Sigmoid colon (tissue), 7 donors: ENCODE measurements around the gene ZNFX1. TPM values are rescaled to one million over a fixed set of nuclear protein-coding genes. Genes with fewer than 3 reads are reported as not detected.
A peak's percentile ranks its signal among the peaks of the same experiment; 100 is the strongest.

Source experiments
- DNase-seq: peaks from one replicate; pipeline ENCODE4 v3.0.0-alpha.2; 2019
- H3K27ac ChIP-seq, 4 donors: fragments of 200-600 bp; sonication (generic); one replicate each; pipeline ENCODE4 v1.5.1; 2016 to 2019; ENCODE audit warnings: mild to moderate bottlenecking in 1 of 4
- H3K27me3 ChIP-seq, 3 donors: fragments of 200-600 bp; sonication (generic); one replicate each; pipeline ENCODE4 v1.5.1; 2019; ENCODE audit warnings: mild to moderate bottlenecking in 1 of 3
- H3K36me3 ChIP-seq, 4 donors: fragments of 200-600 bp; sonication (generic); one replicate each; pipeline ENCODE4 v1.5.1; 2016 to 2019
- H3K4me1 ChIP-seq, 4 donors: fragments of 200-600 bp; sonication (generic); one replicate each; pipeline ENCODE4 v1.5.1; 2017 to 2019
- H3K4me3 ChIP-seq, 4 donors: fragments of 200-600 bp; sonication (generic); one replicate each; pipeline ENCODE4 v1.5.1; 2017 to 2019; ENCODE audit warnings: mild to moderate bottlenecking in 2 of 4, moderate library complexity in 1 of 4
- H3K9me3 ChIP-seq, 4 donors: fragments of 200-600 bp in 3 of 4; sonication (generic) in 3 of 4; one replicate each; pipeline versions ENCODE4 v1.5.1 to v1.6.1; 2013 to 2019
- EP300 ChIP-seq, 4 donors: sonication (generic); formaldehyde crosslinking; IDR thresholded peaks; one replicate each; pipeline ENCODE4 v1.6.1; 2017; ENCODE audit warnings: antibody characterized with exemption in 4 of 4
- POLR2A ChIP-seq, 2 donors: fragments of 450-650 bp; IDR thresholded peaks; one replicate each; pipeline ENCODE4 v1.6.1; 2016; ENCODE audit warnings: antibody characterized with exemption in 2 of 2, mild to moderate bottlenecking in 2 of 2, moderate library complexity in 2 of 2
- POLR2AphosphoS5 ChIP-seq, 4 donors: sonication (generic); formaldehyde crosslinking; IDR thresholded peaks; one replicate each; pipeline ENCODE4 v1.6.1; 2017; ENCODE audit warnings: antibody characterized with exemption in 4 of 4
- WGBS, 2 donors: extraction: QIAGEN DNeasy Blood & Tissue Kit; methylation state at CpG; one replicate each; pipeline ENCODE4 v1.1.7; 2013; 5-methylcytosine and 5-hydroxymethylcytosine counted together
- intact Hi-C: fragments of 100-400 bp; cut with DNase I; formaldehyde crosslinking; loops from one replicate; pipeline ENCODE4 v1.15.1; 2023
- polyA plus RNA-seq, 3 donors: library from polyadenylated mRNA; stranded (reverse); fragments of 200-250 nt; gene quantifications; one replicate each; pipeline ENCODE4 v1.2.3, GENCODE V29; 2013
- total RNA-seq, 4 donors: library from RNA; depleted of rRNA; stranded (reverse); fragments of >200 nt; gene quantifications; one replicate each; pipeline ENCODE4 v1.1.0, GENCODE V29; 2016
- TF ChIP-seq, protein P1 (sequence below), 4 experiments: fragments of 450-650 bp in 3 of 4; fragments of 200-600 bp in 1 of 4; IDR thresholded peaks; one replicate each; pipeline ENCODE4 v1.5.1; 2016 to 2019; ENCODE audit warnings: antibody characterized with exemption in 4 of 4, mild to moderate bottlenecking in 3 of 4, moderate library complexity in 2 of 4
- donor health status: healthy with polysubstance abuse.
- donor health status: Bipolar disorder and iron deficiency.
- donor health status: healthy.

The ZNFX1 gene
- total and polyA plus RNA-seq, 7 donors = 7.2 to 32.1 (median 25.7) TPM

DNA sequence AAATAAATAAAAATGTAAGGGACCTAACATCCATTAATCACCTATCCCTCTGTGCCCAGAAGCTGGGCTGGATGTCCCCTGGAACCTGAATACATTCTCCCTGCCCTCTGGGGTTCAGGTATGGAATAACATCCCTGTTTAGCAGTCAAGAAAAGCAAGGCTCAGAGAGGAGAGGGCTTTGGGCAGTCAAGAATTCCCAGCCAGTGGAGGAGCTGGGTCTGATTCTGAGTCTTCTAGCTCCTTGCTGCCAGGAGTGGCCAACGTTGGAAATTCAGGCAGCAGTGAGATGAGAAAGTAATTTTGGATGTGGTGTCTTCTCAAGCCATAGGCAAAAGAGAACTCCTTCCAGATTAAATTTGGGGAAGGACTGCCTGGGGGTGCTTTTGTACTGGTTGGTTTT lies 42.6 kb upstream of the ZNFX1 start:
- Histone ChIP-seq H3K9me3 (no peaks in the 10 kb centered on the region), H3K27me3 (peaks cover 25 to 56% (median 27%) of the 10 kb centered on the region in 3 donors), H3K27ac (no peak overlapping the region), H3K36me3 (no peaks in the 10 kb centered on the region), H3K4me3 (no peak overlapping the region), H3K4me1 (peaks cover 0 to 19% (median 16%) of the 10 kb centered on the region in 4 donors)
- no peak for DNase-seq
- intact Hi-C loops = no loop called here
- TF ChIP-seq, protein P1, sequence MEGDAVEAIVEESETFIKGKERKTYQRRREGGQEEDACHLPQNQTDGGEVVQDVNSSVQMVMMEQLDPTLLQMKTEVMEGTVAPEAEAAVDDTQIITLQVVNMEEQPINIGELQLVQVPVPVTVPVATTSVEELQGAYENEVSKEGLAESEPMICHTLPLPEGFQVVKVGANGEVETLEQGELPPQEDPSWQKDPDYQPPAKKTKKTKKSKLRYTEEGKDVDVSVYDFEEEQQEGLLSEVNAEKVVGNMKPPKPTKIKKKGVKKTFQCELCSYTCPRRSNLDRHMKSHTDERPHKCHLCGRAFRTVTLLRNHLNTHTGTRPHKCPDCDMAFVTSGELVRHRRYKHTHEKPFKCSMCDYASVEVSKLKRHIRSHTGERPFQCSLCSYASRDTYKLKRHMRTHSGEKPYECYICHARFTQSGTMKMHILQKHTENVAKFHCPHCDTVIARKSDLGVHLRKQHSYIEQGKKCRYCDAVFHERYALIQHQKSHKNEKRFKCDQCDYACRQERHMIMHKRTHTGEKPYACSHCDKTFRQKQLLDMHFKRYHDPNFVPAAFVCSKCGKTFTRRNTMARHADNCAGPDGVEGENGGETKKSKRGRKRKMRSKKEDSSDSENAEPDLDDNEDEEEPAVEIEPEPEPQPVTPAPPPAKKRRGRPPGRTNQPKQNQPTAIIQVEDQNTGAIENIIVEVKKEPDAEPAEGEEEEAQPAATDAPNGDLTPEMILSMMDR (IDR thresholded peaks at IDR 0.05) = no peak
- TF ChIP-seq EP300 (IDR thresholded peaks at IDR 0.05) (no peak), POLR2AphosphoS5 (IDR thresholded peaks at IDR 0.05) (no peak), POLR2A (IDR thresholded peaks at IDR 0.05) (no peak)
- 2 to 3% methylated on average over 1 of the region's 1 CpG for WGBS, 2 donors

DNA sequence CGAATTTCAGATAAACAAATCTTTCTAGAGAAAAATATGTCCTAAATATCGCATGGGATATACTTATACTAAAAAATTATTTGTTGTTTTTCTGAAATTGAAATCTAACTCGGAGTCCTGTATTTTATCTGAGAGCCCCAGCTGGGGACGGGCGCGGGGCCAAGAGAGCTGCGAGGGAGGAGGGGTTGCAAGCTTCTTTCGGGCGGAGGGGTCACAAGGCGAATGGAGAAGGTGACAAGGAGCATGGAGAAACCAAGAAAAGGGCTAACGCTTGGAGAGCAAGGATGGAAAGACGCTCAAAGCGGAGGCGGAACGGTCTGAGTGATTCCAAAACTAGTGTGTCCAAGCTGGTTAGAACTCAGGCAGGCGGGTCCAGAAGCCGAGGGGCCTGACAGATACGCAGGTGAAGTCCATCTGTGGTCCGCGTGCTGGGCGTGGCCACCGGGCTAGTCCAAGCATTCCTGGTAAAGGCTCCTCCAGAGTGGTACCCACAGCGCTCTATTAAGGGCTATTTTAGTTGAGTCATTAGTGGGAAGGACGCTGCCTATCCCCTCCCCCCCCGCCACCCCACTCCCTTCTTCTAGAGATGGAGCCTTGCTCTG lies 41.5 kb upstream of the ZNFX1 start:
- WGBS, 2 donors = 20 to 29% methylated on average over 25 of the region's 25 CpGs
- H3K9me3 ChIP-seq = no peaks in the 10 kb centered on the region
- no peaks in the 10 kb centered on the region for H3K36me3 ChIP-seq
- intact Hi-C loops = no loop called here
- no peak for TF ChIP-seq POLR2AphosphoS5 (IDR thresholded peaks at IDR 0.05)
- TF ChIP-seq POLR2A (IDR thresholded peaks at IDR 0.05) = no peak
- TF ChIP-seq, protein P1 (IDR thresholded peaks at IDR 0.05) = no peak
- TF ChIP-seq EP300 (IDR thresholded peaks at IDR 0.05) = no peak
- peak overlapping the region in 1 of 4 donors; percentile 34 for H3K4me3 ChIP-seq
- H3K27ac ChIP-seq = no peak overlapping the region
- DNase-seq = no peak
- H3K4me1 ChIP-seq = peaks cover 0 to 16% (median 16%) of the 10 kb centered on the region in 4 donors
- H3K27me3 ChIP-seq = peaks cover 25 to 56% (median 27%) of the 10 kb centered on the region in 3 donors

DNA sequence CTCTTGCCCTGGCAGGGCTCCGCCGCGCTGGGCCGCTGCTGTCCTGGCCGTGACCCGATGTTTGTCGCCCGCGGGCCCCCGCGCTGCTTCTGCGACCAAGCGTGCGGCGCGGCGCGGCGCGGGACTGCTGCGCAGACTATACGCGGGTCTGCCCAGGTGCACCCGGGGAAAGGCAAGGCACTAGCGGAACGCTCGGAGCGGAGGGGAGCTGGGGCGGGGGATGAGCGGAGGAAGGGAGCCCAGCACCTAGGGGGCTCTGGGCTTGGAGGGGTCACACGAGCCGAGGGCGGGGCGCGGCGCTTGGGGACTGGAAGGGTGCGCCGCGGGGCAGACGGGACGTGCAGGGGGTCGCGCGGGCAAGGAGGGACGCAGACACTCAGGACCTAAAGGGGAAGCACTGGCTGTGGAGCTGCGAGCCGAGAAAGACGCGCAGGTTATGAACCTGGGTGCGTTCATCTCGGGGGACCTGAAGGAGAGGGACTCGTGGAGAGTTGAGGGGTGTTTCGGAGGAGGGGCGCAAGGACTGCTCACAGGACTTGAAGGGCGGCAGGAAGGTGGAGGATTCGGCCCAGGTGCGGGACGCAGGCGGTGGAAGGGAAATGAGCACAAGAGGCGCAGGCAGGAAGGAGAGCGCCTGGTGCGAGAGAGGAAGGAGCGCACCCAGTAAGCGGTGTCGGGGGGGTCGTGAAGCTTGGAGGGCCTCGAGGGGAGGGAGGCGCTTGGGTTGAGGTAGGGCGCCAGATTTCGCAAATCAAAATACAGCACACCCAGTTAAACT lies 40.8 kb upstream of the ZNFX1 start:
- intact Hi-C loops = no loop called here
- Histone ChIP-seq H3K4me1 (peaks cover 0 to 16% (median 16%) of the 10 kb centered on the region in 4 donors), H3K36me3 (no peaks in the 10 kb centered on the region), H3K9me3 (no peaks in the 10 kb centered on the region), H3K27ac (no peak overlapping the region), H3K27me3 (peaks cover 25 to 56% (median 27%) of the 10 kb centered on the region in 3 donors), H3K4me3 (peak overlapping the region in 3 of 4 donors; percentile 15 to 34 (median 30))
- TF ChIP-seq EP300 (IDR thresholded peaks at IDR 0.05) (no peak), POLR2AphosphoS5 (IDR thresholded peaks at IDR 0.05) (no peak), POLR2A (IDR thresholded peaks at IDR 0.05) (no peak)
- TF ChIP-seq, protein P1 (IDR thresholded peaks at IDR 0.05) = no peak
- WGBS, 2 donors = 1 to 11% methylated on average over 70 of the region's 70 CpGs
- DNase-seq = no peak

DNA sequence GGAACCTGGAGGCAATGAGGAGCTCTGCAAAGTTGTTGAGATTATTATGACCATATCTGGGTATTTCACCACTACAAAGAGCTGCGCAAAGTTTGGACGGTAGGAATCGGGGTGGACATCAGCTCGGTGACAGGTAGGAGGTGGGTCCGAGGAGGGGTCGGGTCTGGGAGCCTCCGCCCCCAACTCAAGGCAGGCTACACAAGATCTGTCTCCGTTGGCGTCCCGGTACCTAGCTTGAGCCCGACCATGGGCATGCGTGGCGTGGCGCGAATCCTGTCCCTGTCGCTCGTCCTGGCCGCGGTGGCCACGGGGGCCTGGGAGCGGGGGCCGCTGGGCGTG lies 40.2 kb upstream of the ZNFX1 start:
- peaks cover 0 to 16% (median 16%) of the 10 kb centered on the region in 4 donors for H3K4me1 ChIP-seq
- WGBS, 2 donors = 7 to 13% methylated on average over 23 of the region's 23 CpGs
- no peaks in the 10 kb centered on the region for H3K9me3 ChIP-seq
- H3K27me3 ChIP-seq = peaks cover 25 to 56% (median 27%) of the 10 kb centered on the region in 3 donors
- intact Hi-C loops = no loop called here
- H3K36me3 ChIP-seq = no peaks in the 10 kb centered on the region
- peak overlapping the region in 3 of 4 donors; percentile 15 to 34 (median 30) for H3K4me3 ChIP-seq
- no peak for DNase-seq
- H3K27ac ChIP-seq = no peak overlapping the region
- TF ChIP-seq, protein P1 (IDR thresholded peaks at IDR 0.05) = no peak
- TF ChIP-seq POLR2A (IDR thresholded peaks at IDR 0.05) (no peak), EP300 (IDR thresholded peaks at IDR 0.05) (no peak), POLR2AphosphoS5 (IDR thresholded peaks at IDR 0.05) (no peak)
